ENCODE results near the gene IFT25.

DNA sequence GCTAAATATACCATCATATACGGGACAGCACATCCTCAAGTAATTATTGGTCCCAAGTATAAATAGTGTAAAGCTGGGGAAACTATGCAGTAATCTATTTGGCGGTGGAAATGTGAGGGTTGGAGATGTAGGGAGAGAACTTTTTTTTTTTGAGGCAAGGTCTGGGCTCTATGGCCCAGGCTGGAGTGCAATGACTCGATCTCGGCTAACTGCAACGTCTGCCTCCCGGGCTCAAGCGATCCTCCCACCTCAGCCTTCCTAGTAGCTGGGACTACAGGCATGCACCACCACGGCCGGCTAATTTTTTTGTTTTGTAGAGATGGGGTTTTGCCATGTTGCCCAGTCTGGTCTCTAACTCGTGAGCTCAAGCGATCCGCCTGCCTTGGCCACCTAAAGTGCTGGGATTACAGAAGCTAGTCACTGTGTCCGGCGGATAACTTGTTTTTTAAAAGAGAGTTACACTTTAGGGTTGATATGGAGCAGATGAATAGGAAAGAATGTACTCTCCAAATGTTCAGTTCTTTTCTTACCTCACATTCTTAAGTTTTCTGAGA lies 1.9 kb downstream of the IFT25 start:
- TF ChIP-seq, protein P1, sequence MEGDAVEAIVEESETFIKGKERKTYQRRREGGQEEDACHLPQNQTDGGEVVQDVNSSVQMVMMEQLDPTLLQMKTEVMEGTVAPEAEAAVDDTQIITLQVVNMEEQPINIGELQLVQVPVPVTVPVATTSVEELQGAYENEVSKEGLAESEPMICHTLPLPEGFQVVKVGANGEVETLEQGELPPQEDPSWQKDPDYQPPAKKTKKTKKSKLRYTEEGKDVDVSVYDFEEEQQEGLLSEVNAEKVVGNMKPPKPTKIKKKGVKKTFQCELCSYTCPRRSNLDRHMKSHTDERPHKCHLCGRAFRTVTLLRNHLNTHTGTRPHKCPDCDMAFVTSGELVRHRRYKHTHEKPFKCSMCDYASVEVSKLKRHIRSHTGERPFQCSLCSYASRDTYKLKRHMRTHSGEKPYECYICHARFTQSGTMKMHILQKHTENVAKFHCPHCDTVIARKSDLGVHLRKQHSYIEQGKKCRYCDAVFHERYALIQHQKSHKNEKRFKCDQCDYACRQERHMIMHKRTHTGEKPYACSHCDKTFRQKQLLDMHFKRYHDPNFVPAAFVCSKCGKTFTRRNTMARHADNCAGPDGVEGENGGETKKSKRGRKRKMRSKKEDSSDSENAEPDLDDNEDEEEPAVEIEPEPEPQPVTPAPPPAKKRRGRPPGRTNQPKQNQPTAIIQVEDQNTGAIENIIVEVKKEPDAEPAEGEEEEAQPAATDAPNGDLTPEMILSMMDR (IDR thresholded peaks at IDR 0.05 in 8 of 11, conservative IDR thresholded peaks at IDR 0.05 in 3 of 11): no peak
- TF ChIP-seq POLR2AphosphoS5 (IDR thresholded peaks at IDR 0.05): no peak
